Stimulated activated CD4-positive, alpha-beta T cell treated with anti-CD3 and anti-CD28 coated beads, Interleukin-12 subunit alpha, Interleukin-12 subunit beta, amount 100 ng/mL, for 48 hours (primary cell): ENCODE data around the gene MBD5.
"Not testable (repeated sequence)": the region's sequence is repeated elsewhere in the genome, so short reads cannot be mapped to it uniquely, and the experiment has no call there.

ENCODE experiments used
- DNase-seq, 3 donors: peaks; one replicate each; pipeline ENCODE4 v3.0.0-alpha.2; 2020; ENCODE audit warnings: low read depth in 2 of 3, low spot score in 1 of 3

Gene MBD5

GRCh38 chr2:148541792-148542191 lies 520.9 kb downstream of the MBD5 start:
- no peak for DNase-seq

DNA sequence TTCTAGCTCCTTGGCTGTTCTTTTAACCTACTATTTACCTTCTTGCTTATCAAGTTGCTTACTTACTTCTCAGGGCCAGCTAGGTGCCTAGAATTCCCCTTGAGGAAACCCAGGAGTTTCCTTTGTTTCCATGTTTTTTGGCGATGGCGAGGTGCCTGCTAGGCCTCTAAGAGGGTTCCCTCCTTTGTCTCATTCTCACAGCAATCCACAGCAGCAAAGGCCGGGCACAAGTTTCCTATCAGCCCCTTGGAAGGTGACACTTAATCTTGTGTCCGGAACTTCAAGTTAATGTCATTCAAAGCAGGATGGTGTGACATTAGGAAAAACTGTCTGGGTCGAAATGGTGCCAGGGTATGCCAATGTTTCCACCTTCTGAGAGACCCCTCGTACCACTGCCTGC lies 521.7 kb downstream of the MBD5 start:
- no peak for DNase-seq

- DNase-seq: not testable (repeated sequence)
These were observed 522.2 kb downstream of the MBD5 start for GRCh38 chr2:148543088-148543540.

DNA sequence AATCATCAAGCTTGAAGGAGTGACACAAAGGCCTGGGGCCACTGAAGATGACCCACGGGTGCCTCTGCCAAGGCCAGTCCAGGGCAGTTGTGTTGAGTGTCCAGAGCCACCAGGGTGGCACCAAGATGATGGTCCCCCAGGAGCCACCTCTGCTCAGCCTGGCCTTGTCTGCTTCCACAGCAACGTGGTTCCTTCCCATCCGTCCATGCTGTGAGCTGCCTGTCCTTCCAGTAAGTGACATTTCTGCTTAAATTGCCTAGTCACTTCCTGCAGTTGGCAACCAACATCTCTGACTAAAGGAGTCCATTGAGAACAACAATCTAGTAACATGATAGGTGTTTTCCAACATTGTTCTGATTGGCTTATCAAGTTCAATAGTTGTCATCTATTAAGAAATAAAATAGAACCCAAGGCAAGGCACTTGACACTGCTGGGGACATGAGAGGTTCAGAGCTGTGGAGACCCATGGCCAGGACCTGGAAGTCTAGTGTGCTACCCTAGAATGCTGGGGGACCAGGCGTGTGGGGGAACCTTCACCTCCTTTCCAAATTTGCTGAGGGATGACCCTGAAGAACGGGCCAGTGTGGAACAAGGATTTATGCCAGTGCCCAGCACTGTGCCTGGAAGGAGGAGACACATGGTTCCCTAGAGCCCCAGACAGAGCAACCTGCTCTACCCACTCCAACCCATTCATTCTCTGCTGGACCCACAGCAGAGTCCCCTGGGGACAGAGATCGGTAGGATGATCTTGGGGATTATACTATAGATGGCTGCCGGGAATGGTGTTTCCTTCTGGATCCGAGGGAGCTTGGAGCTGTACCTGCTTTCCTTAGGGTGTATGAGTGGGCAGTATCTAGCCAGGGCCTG lies 524.7 kb downstream of the MBD5 start:
- peak in 2 of 3 donors; percentile 24 to 26 for DNase-seq

- DNase-seq: no peak
These were observed 525.4 kb downstream of the MBD5 start for GRCh38 chr2:148546270-148546669.

GRCh38 chr2:148548716-148549400 lies 528.0 kb downstream of the MBD5 start:
- DNase-seq: no peak

- peak in 1 of 3 donors; percentile 30 for DNase-seq
These were observed 531.9 kb downstream of the MBD5 start for GRCh38 chr2:148552675-148553331.

DNA sequence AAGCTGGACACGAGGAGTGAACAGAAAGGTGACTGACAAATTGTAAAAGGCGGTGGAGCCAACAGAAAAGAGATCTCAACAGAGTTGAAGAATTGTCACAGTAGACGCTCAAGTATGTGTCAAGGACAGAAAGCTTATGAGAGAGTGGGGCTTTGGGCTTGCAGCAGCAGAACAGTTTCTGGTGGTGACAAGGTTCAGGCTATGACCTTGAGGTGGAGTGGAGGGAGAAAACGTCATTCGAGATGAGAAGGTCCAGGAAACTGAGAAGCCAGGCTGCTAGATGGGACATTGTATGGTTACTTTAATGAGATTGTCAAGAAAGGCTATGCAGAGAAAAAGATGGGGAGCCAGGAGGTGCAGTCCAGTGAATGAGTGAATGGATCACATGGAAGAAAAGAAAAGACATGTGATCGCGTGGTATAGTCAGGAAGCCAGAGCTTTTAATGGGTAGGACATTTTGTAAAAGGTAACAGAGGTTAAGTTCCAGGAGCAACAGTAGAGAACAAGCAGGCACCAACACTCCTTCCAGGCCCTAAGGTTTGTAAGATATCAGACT lies 532.5 kb downstream of the MBD5 start:
- no peak for DNase-seq

DNA sequence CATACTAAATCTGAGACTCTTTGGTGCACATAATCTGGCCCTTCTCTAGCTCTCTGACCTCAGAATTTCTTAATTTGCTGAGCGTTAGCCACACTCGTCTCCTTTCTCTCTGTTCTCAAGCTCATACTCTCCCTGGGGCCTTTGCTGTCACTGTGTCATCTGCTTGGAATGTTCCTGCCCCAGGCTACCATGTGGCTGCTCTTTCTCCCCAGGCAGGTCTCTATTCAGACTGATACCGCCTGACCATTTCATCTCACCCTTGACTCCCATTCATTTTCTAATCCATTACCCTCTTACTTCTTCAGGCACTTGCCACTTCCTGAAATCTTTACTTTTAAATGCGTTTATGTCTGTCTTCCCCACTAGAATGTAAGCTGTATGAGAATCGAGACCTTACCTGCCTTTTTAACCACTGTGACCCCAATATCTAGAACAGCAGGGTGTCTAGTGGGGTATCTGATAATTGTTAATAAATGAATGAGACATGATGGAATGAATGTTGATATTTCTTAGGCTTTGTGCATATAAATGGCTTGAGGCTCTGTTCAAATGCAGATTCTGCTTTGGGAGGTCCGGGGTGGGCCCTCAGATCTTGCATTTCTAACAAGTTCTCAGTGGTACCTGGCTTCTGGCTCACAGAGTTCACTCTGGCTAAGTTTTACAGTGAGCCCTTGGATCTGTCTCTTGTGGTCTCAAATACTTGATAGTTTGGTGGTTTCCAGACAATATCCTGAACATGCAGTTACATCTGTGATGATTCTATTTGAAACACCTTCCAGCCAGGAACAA lies 533.8 kb downstream of the MBD5 start:
- DNase-seq: no peak

DNA sequence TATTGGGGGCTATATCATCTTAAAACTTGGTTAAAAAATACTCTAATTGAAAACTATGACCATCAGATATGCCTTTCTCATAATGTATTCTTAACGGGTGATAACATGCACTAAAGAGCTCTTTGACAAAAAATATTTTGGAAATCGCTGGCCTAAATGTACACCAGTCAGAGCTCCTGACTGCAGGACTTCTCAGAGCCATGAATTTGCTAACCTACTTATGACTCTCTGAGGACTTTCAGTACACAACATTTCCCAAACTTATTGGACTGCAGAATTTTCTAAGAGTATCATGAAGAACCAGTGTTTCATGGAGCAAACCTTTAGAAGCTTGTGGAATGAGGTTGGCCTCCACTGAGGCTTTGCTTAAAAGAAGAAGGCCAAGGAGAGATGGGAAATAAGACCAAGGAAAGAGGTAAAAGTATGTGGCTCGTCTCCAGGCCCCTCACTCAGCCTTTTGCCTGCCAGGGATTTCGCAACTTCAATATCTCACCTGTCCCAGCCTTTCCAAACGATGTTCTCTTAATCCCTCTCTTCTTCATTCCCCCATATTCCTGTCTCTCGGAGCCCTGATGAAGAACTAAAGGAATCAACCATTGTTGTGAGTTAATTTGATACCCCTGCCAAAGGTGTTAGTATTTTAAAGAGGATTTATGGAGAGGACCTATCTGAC lies 534.9 kb downstream of the MBD5 start:
- no peak for DNase-seq

GRCh38 chr2:148557844-148558436 lies 537.0 kb downstream of the MBD5 start:
- no peak for DNase-seq

- DNase-seq: no peak
These were observed 539.6 kb downstream of the MBD5 start for GRCh38 chr2:148560496-148560895.

DNA sequence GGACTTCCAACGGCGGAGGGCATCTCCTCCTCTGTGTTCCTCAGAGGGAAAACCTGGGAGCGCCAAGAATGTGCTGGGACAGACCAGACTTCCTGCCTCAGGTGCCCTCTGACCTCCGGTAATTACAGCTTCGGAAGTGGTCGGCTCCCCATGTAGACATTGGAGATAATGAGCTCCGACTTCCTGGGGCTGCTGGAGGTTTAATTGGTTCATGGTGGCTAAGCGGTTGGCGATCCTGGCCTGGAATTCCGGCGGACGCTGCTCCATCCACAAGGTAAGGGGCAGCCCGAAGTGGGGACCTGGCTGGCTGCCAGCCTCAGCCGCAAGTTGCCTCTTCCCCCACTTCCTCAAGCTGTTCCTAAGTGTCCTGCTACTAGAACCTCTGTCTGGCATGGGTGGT lies 540.5 kb downstream of the MBD5 start:
- DNase-seq: no peak

GRCh38 chr2:148565272-148565894 lies 544.5 kb downstream of the MBD5 start:
- DNase-seq: no peak
